ENCODE data around the gene PPP1CC. TPM values are rescaled to one million over a fixed set of nuclear protein-coding genes. Genes with fewer than 3 reads are reported as not detected.

PPP1CC gene
- total RNA-seq, 4 donors from 2014 or later, result 74.5 to 96.4 (median 83.9) TPM

GRCh38 chr12:110782922-110783321 is 40.2 kb upstream of the PPP1CC start:
- WGBS, 2 donors, result 83 to 87% methylated on average over 8 of the region's 8 CpGs
- DNase-seq (ENCODE audit: low spot score in 2 of 2), result no peak
- H3K9me3 ChIP-seq, result no peaks in the 10 kb centered on the region
- no peak overlapping the region for H3K4me3 ChIP-seq
- no peaks in the 10 kb centered on the region for H3K36me3 ChIP-seq
- no peaks in the 10 kb centered on the region for H3K4me1 ChIP-seq
- H3K27ac ChIP-seq, result no peak overlapping the region
- no peaks in the 10 kb centered on the region for H3K27me3 ChIP-seq
- TF ChIP-seq CTCF (IDR thresholded peaks at IDR 0.05), result no peak
- TF ChIP-seq EP300 (IDR thresholded peaks at IDR 0.05), result no peak
- no peak for TF ChIP-seq POLR2A (IDR thresholded peaks at IDR 0.05)

GRCh38 chr12:110782094-110782493 is 39.4 kb upstream of the PPP1CC start:
- Histone ChIP-seq H3K27ac (no peak overlapping the region), H3K27me3 (no peaks in the 10 kb centered on the region), H3K9me3 (no peaks in the 10 kb centered on the region), H3K4me1 (no peaks in the 10 kb centered on the region), H3K4me3 (no peak overlapping the region), H3K36me3 (no peaks in the 10 kb centered on the region)
- 74 to 76% methylated on average over 4 of the region's 4 CpGs for WGBS, 2 donors
- DNase-seq (ENCODE audit: low spot score in 2 of 2), result no peak
- no peak for TF ChIP-seq EP300 (IDR thresholded peaks at IDR 0.05)
- no peak for TF ChIP-seq CTCF (IDR thresholded peaks at IDR 0.05)
- no peak for TF ChIP-seq POLR2A (IDR thresholded peaks at IDR 0.05)

- no peaks in the 10 kb centered on the region for H3K4me1 ChIP-seq
- no peaks in the 10 kb centered on the region for H3K36me3 ChIP-seq
- H3K27ac ChIP-seq, result no peak overlapping the region
- 43 to 64% methylated on average over 4 of the region's 4 CpGs for WGBS, 2 donors
- no peak for DNase-seq (ENCODE audit: low spot score in 2 of 2)
- no peaks in the 10 kb centered on the region for H3K27me3 ChIP-seq
- H3K9me3 ChIP-seq, result no peaks in the 10 kb centered on the region
- H3K4me3 ChIP-seq, result no peak overlapping the region
- TF ChIP-seq POLR2A (IDR thresholded peaks at IDR 0.05), result no peak
- TF ChIP-seq EP300 (IDR thresholded peaks at IDR 0.05), result no peak
- no peak for TF ChIP-seq CTCF (IDR thresholded peaks at IDR 0.05)
Measured at GRCh38 chr12:110780448-110780847, 37.8 kb upstream of the PPP1CC start.

DNA sequence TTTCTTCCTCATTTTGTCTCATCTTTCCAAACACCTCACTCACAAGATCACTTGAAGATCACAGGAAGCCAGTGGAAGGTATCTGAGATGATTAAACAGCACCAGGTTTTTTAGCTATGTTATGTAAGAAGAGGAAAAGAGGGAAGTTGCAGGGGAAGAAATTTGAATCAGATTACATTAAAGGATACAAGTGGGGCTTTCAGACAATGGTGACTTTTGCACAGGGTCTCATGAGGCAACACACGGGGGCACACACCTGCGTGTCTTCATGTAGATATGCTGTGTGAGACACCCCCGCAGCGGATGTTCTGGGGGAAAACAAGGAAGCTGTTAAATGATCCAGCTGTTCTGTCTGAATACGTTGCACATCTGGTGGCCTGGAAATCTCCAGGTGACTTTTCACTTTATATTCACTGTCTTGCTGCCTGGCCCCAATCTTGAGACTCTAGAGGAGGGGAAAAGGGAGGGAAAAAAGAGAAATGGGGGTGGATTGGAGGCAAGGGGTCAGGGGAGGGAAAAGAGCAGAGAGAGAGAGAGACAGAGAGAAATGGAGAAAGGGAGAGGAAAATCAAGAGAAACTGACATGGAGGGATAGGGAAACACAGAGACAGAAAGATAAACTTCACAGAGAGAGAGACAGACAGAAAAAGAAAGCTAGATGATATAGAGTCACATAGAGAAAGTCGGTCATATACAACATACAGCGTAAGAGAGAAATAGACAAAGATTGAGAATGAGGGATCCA is 36.3 kb upstream of the PPP1CC start:
- Histone ChIP-seq H3K36me3 (no peaks in the 10 kb centered on the region), H3K27me3 (no peaks in the 10 kb centered on the region), H3K4me1 (no peaks in the 10 kb centered on the region), H3K4me3 (no peak overlapping the region), H3K27ac (no peak overlapping the region), H3K9me3 (no peaks in the 10 kb centered on the region)
- no peak for DNase-seq (ENCODE audit: low spot score in 2 of 2)
- TF ChIP-seq POLR2A (IDR thresholded peaks at IDR 0.05) (no peak), EP300 (IDR thresholded peaks at IDR 0.05) (no peak), CTCF (IDR thresholded peaks at IDR 0.05) (no peak)
- WGBS, 2 donors, result 60% methylated on average over 7 of the region's 7 CpGs

GRCh38 chr12:110776410-110776809 is 33.7 kb upstream of the PPP1CC start:
- TF ChIP-seq CTCF (IDR thresholded peaks at IDR 0.05) (no peak), EP300 (IDR thresholded peaks at IDR 0.05) (no peak), POLR2A (IDR thresholded peaks at IDR 0.05) (no peak)
- no peaks in the 10 kb centered on the region for H3K27me3 ChIP-seq
- H3K36me3 ChIP-seq, result no peaks in the 10 kb centered on the region
- no peak overlapping the region for H3K27ac ChIP-seq
- H3K4me1 ChIP-seq, result no peaks in the 10 kb centered on the region
- no peaks in the 10 kb centered on the region for H3K9me3 ChIP-seq
- H3K4me3 ChIP-seq, result no peak overlapping the region
- no peak for DNase-seq (ENCODE audit: low spot score in 2 of 2)
- WGBS, 2 donors, result 74 to 77% methylated on average over 4 of the region's 4 CpGs
